Fibroblast of lung (primary cell): ENCODE results near the gene DIP2C. TPM values are rescaled to one million over a fixed set of nuclear protein-coding genes. Genes with fewer than 3 reads are reported as not detected.

ENCODE experiments used
- DNase-seq, 2 donors: peaks; one replicate each; pipeline versions ENCODE4 v3.0.0 to v3.0.0-alpha.2; 2010; ENCODE audit warnings: low read depth in 2 of 2
- H2AFZ ChIP-seq: 2 replicates; pipeline ENCODE4 v1.5.1; 2012; ENCODE audit warnings: low read length, control low read depth, inconsistent platforms
- H3K27ac ChIP-seq: 2 replicates; pipeline ENCODE4 v1.5.1; 2011; ENCODE audit warnings: low read length, control low read depth; ENCODE audit not compliant: insufficient read depth
- H3K27me3 ChIP-seq: 2 replicates; pipeline ENCODE4 v1.5.1; 2011; ENCODE audit warnings: mild to moderate bottlenecking, low read length; ENCODE audit not compliant: control insufficient read depth, insufficient read depth
- H3K36me3 ChIP-seq: 2 replicates; pipeline ENCODE4 v1.5.1; 2011; ENCODE audit warnings: low read length; ENCODE audit not compliant: control insufficient read depth, insufficient read depth
- H3K4me1 ChIP-seq: 2 replicates; pipeline ENCODE4 v1.5.1; 2011; ENCODE audit warnings: low read length; ENCODE audit not compliant: control insufficient read depth, insufficient read depth; ENCODE audit errors: extremely low read depth
- H3K4me2 ChIP-seq: 2 replicates; pipeline ENCODE4 v1.5.1; 2011; ENCODE audit warnings: low read length, control low read depth; ENCODE audit not compliant: insufficient read depth; ENCODE audit errors: extremely low read depth
- H3K4me3 ChIP-seq, 4 experiments: fragments of 200-600 bp in 1 of 4; sonication (generic) in 1 of 4; replicated peaks in 1 of 4; 2 replicates each; pipeline ENCODE4 v1.5.1; 2011 to 2016; ENCODE audit warnings: low read length in 4 of 4, low read depth in 3 of 4, mild to moderate bottlenecking in 3 of 4, control low read depth in 2 of 4, inconsistent platforms in 1 of 4, mixed read lengths in 1 of 4; ENCODE audit not compliant: insufficient read depth in 1 of 4; ENCODE audit errors: control extremely low read depth in 1 of 4
- H3K79me2 ChIP-seq: 2 replicates; pipeline ENCODE4 v1.5.1; 2012; ENCODE audit warnings: mild to moderate bottlenecking, low read length, inconsistent platforms; ENCODE audit not compliant: control insufficient read depth, insufficient read depth
- H3K9ac ChIP-seq: 2 replicates; pipeline ENCODE4 v1.5.1; 2011; ENCODE audit warnings: mild to moderate bottlenecking, low read length, control low read depth; ENCODE audit not compliant: insufficient read depth
- H3K9me3 ChIP-seq: 2 replicates; pipeline ENCODE4 v1.5.1; 2012; ENCODE audit warnings: low read depth, low read length; ENCODE audit not compliant: control insufficient read depth, insufficient read depth
- H4K20me1 ChIP-seq: 2 replicates; pipeline ENCODE4 v1.5.1; 2011; ENCODE audit warnings: low read length; ENCODE audit not compliant: control insufficient read depth, insufficient read depth; ENCODE audit errors: extremely low read depth
- CTCF ChIP-seq, 2 donors: IDR thresholded peaks in 1 of 2; conservative IDR thresholded peaks in 1 of 2; 1 replicate in 1 of 2; 2 replicates in 1 of 2; pipeline ENCODE4 v1.5.1; 2011 to 2012; ENCODE audit warnings: low read length in 2 of 2, control low read depth in 1 of 2, inconsistent platforms in 1 of 2, low read depth in 1 of 2, mild to moderate bottlenecking in 1 of 2
- EZH2 ChIP-seq: IDR thresholded peaks from 2 replicates; pipeline ENCODE4 v1.5.1; 2012; ENCODE audit warnings: low read length, control low read depth, mild to moderate bottlenecking; ENCODE audit errors: missing control alignments
- polyA plus RNA-seq, 2 donors: library from polyadenylated mRNA; depleted of rRNA in 1 of 2; stranded (reverse) in 1 of 2; unstranded in 1 of 2; fragments of >200 nt; gene quantifications; 2 replicates each; pipeline ENCODE4 v1.2.1, GENCODE V29; 2011 to 2012; ENCODE audit warnings: missing spikeins in 1 of 2
- total RNA-seq: library from RNA; depleted of rRNA; stranded (reverse); fragments of >200 nt; gene quantifications from 2 replicates; pipeline ENCODE4 v1.2.1, GENCODE V29; 2014

DIP2C gene
- total and polyA plus RNA-seq, 2 donors (not counting 1 experiment from before 2014, with no cell fraction given) = 10.7 to 18.3 TPM

GRCh38 chr10:378930-379704 is 310.4 kb downstream of the DIP2C start:
- TF ChIP-seq CTCF (conservative IDR thresholded peaks at IDR 0.05 in 1 of 2, IDR thresholded peaks at IDR 0.05 in 1 of 2; ENCODE audit: low read depth in 1 of 2, low read length in 2 of 2) (no peak), EZH2 (no peak)
- Histone ChIP-seq H3K27ac (no peak overlapping the region), H3K36me3 (peaks cover 6% of the 10 kb centered on the region), H2AFZ (no peak overlapping the region), H4K20me1 (no peaks in the 10 kb centered on the region), H3K27me3 (no peaks in the 10 kb centered on the region), H3K4me2 (no peak overlapping the region), H3K9me3 (no peaks in the 10 kb centered on the region), H3K79me2 (no peaks in the 10 kb centered on the region), H3K9ac (no peak overlapping the region), H3K4me1 (no peaks in the 10 kb centered on the region), H3K4me3 (no peak overlapping the region)
- no peak for DNase-seq

- DNase-seq = no peak
- H3K4me2 ChIP-seq = no peak overlapping the region
Measured at GRCh38 chr10:378230-378929, 311.1 kb downstream of the DIP2C start.

More at GRCh38 chr10:378230-378929, 311.1 kb downstream of the DIP2C start:
- Histone ChIP-seq H3K27ac (no peak overlapping the region), H4K20me1 (no peaks in the 10 kb centered on the region), H3K27me3 (no peaks in the 10 kb centered on the region), H3K79me2 (no peaks in the 10 kb centered on the region), H2AFZ (no peak overlapping the region), H3K36me3 (peaks cover 2% of the 10 kb centered on the region), H3K9ac (no peak overlapping the region), H3K4me1 (peaks cover 3% of the 10 kb centered on the region), H3K9me3 (no peaks in the 10 kb centered on the region), H3K4me3 (no peak overlapping the region)
- TF ChIP-seq EZH2 = no peak
- TF ChIP-seq CTCF (conservative IDR thresholded peaks at IDR 0.05 in 1 of 2, IDR thresholded peaks at IDR 0.05 in 1 of 2; ENCODE audit: low read depth in 1 of 2, low read length in 2 of 2) = no peak
